NCI-H69 (cell line): Measurements from ENCODE around the gene IMPA2.
"Not testable (repeated sequence)": the region's sequence is repeated elsewhere in the genome, so short reads cannot be mapped to it uniquely, and the experiment has no call there.

Experiments used
- DNase-seq: peaks from one replicate; lab custom pipeline; 2025; lab: John Stamatoyannopoulos, UW

The IMPA2 gene

DNA sequence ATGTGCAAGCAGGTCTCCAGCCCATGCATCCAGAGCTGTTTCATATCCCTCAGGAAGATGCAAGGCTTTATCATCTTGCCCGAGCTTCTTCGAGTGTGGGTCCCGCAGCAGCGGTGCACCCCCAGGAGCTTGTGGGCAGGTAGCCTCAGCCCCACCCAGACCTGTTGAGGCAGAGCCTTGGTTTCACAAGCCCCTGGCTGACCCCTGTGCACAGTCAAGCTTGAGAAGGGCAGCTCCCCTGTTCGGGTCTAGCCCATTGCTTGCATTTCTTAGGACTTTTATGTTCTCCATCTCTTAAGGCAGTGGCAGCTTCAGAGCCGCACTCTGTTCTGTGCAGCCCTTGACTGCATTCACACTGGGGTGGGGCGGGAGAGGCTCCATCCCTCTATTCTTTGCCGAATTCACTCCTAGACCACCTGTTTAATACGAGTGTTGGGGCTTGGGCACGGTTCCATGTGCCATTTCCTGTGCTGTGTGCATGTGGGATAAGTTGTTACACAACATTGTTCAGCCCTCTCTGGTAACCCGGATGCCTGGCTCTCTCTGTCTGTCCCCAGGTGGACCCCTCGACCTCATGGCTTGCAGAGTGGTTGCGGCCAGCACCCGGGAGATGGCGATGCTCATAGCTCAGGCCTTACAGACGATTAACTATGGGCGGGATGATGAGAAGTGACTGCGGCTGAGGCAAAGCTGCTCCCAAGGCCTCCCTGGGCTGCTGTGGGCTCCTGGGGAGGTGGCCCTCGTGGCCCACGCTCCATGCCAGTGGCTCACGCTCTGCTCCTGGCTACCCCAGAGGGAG, 48.7 kb downstream of the IMPA2 start:
- no peak for DNase-seq

DNA sequence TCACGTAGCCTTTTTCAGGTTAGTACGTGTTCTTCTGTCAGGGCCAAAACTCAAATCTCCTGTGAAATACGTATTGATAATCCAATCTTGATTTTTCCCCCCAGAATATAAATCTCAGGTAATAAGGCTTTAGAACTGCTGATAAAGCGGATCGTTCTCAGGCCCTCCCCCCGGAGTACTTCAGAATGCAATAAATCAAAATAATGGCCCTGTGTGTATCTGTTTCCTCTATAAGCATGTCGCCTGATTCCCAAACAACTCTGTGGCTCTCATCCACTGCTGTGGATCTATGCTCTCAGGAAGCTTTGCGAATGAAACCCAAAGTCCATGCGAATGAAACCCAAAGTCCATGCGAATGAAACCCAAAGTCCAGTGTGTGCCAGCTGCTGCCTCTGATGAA, 49.4 kb downstream of the IMPA2 start:
- DNase-seq, result no peak

DNA sequence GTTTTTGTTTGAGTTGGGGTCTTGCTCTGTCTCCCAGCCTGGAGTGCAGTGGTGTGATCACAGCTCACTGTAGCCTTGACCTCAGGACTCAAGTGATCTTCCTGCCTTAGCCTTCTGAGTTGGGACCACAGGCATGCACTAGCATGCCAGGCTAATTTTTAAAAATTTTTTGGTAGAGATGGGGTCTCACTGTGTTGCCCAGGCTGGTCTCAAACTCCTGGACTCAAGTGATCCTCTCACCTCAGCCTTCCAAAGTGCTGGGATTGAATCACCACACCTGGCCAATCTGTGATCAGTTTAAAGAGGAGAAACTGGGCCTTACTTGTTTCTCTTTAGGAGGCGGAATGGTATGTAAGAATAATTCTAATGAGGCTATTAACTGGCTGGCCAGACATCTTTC, 49.9 kb downstream of the IMPA2 start:
- DNase-seq, result no peak

DNA sequence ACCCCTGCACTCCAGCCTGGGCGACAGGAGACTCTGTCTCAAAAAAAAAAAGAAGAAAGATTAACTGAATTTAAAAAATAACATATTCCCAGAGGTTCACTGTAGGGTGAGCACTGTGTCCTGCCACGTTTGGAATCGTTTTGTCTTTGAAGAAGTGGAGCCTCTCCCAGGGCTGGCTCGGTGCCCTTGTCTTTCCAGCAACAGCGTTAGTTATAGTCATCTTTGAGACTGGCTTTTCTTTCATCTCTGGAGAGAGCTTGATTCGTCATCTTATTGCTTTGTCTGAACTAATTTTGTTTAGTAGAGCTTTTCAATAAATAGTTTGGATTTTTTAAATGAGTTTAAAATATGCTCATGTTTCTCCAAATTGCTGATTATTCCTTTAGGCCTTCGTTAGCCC, 50.5 kb downstream of the IMPA2 start:
- DNase-seq, result no peak

DNA sequence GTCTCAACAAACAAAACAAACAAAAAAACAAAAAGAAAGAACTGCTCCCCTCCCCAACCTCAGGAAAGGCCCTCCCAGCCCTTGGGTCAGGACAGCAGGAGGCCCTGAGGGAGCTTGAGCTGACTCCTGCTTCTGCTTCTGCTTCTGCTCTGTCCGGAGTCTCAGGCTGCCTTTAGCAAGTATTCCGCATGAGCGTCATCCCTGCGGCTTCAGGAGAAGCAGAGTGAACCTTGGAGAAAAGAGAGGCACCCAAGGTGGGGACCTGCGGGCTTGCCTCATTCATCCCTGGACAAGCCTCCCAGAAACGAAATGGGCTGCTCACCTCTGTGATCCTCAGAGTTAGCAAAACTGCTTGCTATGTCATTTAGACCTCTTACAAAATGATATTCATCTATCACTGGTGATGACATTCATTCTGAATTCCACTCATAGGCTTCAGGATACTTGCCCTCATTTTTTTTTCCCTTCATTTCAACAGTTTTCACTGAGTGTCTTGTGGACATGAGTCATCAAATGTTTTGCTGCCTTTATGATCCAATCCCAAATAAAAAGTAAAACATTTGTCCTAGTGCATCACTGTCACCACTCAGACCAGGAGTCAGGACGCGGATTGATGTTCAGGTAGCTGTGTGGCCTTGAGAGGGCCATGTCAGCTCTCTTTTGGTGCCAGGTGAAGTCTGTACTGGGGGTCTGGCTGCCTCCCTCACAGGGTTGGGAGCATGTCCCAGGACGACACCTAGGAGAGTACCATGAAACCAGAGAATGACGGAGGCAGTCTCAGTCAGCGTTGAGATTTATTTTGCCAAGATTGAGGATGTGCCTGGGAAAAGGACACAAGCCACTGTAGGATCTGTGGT, 51.7 kb downstream of the IMPA2 start:
- DNase-seq, result no peak

DNA sequence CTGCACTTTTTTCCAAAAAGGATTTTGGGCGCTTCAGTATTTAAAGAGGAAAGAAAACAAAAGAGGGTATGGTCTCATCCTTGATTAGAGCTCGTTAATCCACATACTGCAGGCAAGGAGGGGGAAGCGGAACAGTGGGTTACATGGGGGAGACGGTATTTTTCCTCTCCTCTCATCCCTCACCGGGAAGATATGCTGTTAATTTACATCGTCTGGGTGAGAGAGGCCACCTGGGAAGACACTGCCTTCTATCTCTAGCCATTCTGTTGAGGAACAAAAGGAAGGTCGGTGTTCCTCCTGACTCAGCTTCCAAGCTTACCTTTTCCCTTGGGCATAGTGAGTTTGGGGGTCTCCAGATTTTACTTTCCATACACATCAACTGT, 52.3 kb downstream of the IMPA2 start:
- no peak for DNase-seq

DNA sequence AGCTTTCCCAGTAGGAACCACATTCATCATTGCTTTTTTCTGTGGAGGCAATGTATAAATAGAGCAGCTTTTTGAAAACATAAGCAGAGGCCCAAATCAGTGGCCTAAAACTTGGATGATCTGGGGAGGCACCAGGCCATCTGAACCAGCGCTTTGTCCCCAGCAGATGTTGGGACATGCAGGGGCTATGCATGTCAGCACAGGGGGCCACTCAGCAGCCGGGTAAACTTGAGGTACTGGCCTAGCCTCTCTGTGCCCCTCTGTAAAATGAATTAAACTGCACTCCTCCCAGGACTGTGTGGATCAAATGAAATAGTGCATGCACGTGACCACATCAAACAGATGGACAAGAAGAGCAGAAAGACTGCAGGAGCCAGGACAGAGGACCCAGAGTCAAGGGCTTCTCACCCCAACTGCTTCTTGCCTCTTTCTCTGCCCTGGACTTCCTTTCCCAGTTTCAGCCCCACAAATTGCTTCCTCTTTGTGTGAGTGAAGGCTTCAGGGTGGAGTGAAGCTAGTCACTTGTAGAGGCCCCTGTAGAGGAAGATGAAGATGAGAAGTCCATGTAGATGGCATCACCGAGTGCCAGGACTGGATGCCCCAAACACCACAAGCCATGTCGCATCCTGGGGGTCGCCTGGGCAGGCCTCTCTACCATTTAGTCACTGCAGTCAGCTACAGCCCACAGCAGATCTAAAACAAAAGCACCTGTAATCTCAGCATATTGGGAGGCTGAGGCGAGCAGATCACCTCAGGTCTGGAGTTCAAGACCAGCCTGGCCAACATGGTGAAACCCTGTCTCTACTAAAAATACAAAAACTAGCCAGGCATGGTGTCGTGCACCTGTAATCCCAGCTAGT, 53.2 kb downstream of the IMPA2 start:
- DNase-seq, result no peak

DNA sequence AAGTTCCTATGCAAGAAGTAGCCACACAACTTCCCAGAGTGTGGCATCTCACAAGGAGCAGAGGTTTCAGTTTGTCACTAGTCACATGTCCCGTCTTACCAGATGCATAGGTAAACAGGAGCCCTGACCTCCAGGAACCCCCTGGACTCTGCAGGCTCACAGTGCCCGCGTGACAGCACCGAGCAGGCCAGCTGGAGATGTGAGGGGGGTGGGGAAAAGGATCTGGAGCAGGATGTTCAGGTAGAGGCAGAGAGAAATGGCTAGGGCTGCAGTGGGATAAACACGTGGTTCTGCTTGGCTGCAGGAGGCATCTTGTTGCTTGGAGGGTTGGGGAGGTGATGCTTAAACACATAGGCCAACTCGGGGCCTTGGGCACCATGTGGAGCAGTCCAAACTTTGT, 54.2 kb downstream of the IMPA2 start:
- DNase-seq, result no peak

DNA sequence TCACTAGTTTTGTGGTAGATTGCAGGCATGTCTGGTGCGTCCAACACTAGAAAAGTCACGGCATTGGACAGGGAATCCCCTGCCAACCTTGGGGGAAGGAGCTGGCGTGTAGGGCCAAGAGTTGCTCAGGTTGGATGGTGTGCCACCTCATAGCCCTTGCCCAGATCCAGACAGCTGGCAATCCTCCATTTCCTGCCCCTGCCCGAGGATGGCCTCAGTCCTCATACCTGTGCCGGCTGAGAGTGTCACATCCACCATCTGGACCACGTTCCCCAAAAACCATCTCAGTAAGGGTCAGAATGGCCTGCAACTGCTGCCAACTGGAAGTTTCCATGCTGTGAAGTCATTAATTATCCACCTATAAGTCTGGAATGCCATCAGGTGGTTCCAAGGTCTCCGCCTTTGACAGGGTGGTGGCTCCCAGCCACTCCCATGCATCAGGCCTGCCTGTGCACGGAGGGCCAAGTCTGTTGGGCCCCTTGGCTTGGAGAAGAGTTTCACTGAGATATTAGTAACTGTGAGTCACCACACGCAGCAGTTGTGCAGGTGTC, 55.0 kb downstream of the IMPA2 start:
- no peak for DNase-seq

DNA sequence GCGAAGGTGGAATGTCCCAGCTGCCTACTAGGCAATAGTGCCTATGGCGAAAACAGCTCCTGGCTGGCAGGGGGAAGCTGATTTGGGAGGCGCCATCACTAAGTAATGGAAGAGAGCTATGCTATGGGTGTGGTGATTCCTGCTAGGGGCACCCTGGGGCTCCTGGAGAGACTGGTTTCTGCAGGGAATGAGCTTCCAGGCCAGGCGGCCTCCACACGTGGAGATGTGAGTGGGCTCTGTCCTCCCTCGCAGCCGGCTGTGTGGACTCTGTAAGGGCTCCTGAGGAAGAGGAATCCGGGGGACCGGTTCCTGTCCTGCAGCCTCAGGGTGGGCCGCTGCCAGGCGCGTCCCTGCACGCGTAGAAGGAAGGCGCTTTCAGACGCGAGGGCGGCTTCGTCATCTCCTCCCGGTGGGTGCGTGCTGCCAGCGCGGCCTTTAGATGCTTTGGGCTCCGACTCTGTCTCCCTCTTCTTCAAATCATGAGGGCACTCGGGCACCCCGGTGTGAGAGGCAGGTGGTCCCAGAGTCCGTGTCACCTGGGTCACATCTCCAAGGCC, 56.9 kb downstream of the IMPA2 start:
- peak; percentile 22 for DNase-seq

DNA sequence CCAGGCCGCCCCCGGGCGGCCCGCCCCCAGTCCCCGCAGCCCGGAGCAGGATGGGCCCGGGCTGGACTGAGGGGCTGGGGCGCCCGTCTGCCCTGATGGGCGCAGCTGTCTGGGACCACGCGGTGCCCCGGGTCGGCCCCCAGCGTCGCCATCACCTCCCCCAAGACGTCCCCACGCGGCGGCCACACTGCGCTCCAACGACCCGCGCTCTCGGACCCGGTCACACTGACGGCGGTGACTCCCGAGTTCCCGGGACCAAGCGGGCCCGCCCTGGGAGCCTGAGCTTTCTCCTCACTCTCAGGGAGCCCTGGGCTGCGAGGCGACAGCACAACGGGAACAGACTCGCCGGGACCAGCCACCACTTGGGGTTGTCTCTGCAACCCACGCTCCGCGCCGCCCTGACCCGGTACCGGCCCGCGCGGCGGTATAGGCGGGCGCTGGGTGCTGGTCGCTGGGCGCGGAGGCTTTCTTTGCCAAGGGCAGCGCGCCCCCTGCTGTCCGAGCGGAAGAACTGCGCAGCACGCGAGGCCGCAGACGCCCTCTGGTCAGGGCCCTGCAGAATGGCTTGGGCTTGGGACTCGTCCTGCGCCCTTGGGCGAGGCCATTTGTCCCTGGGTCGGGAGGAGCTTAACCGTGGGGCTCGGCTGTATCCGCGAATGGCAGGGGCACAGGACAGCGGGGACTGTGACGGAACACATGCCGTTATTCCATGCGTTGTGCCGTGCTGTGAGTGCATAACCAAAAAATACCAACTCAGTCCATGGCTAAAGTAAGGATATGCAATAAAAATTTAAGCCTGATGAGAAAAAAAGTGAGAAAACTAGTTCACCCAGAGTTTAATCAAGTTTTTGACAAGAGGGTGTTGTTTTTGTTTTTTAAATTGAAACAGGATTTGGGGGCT, 57.6 kb downstream of the IMPA2 start:
- DNase-seq, result peak; percentile 77

DNA sequence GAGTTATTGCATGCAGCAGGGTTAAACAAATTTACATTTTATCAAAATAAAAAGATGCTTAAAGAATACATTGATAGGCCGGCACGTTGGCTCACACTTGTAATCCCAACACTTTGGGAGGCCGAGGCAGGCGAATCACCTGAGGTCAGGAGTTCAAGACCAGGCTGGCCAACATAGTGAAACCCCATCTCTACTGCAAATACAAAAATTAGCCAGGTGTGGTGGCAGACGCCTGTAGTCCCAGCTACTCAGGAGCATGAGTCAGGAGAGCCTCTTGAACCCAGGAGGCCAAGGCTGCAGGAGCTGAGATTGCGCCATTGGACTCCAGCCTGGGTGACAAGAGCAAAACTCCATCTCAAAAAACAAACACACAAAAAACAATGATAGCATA, 58.2 kb downstream of the IMPA2 start:
- DNase-seq, result not testable (repeated sequence)

DNA sequence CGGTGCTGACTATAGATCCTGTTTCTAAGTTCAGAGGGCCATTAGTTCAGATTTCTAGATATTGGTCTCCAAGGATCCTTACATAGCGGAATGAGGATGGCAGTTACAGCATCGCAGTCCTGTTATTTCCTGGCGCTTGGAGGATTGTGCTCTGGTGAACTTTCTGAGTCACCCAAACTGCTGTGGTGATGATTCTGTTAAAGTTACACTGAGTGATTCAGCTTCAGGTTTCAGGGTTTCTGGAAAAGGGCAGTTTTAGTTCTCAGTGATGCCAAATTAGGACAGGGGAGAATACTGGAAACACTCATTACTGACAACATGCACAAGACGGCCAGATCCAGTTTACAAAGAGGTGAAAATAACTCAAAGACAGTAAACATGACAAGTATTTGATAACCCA, 60.3 kb downstream of the IMPA2 start:
- no peak for DNase-seq

DNA sequence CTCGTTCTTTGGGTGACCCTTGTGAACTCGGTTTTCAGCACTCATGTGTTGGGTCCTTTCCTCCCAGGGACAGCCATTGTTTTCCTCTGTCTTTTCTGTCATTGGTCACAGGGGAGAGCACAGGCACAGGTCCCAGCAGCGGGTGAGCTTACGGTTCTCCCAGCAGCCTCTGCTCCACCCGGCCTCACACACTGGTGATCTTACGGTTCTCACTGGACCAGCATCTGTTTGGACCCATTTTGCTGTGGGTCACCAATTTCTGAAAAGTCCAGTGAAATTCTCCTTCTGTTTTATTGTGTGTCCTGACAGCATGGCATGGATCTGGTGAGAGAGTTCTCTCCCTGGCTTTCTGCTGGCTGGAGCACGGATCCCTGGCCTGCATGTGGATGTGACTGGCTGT, 62.5 kb downstream of the IMPA2 start:
- DNase-seq, result no peak

DNA sequence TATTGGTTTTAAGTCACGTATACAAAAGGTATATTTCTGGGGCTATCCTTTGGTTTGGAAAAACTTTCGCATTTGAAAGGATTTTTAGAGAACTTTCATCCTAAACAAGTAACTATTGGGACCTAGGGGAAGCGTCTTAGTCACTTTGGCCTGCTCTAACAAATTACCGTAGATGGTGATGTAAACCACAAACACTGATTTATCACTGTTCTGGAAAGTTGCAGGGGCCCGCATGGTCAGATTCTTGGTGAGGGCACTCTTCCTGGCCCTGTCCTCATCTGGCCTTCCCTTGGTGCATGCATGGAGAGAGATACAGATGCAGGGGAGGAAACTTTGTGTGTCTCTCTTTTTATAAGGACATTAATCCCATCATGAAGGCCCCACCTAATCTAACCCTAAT, 63.3 kb downstream of the IMPA2 start:
- no peak for DNase-seq

DNA sequence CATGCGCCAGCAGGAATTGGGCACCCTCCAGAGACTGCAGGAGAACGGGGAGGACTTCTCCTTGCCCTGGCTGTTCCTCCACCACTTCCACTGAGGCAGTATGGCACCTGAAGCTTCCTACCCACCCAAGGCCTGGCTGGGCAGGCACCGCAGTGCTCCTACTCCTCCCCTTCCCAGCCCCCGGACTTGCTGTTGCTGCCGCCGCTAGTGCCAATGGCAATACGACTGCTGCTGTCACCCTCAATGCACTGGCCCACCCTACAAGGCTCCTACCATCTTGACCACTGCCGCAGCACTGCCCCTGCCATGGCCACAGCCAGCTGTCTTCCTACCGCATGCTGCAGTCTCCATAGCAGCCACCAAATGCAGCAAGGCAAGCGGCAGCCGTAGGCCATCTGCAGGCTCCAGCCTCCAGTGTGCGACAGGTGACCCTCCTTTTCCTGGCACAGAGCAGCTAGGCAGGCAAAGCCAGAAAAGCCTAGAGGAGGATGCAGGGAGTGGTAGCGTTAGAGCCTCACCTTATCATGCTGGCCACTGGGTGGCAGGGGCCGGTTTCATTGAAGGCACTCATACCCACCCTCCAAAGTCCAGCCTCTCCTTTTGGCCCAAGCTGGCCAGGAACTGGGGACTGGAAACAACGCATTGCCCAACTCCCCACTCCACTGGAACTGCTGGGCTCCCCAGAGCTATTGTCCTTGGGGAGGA, 64.9 kb downstream of the IMPA2 start:
- no peak for DNase-seq

DNA sequence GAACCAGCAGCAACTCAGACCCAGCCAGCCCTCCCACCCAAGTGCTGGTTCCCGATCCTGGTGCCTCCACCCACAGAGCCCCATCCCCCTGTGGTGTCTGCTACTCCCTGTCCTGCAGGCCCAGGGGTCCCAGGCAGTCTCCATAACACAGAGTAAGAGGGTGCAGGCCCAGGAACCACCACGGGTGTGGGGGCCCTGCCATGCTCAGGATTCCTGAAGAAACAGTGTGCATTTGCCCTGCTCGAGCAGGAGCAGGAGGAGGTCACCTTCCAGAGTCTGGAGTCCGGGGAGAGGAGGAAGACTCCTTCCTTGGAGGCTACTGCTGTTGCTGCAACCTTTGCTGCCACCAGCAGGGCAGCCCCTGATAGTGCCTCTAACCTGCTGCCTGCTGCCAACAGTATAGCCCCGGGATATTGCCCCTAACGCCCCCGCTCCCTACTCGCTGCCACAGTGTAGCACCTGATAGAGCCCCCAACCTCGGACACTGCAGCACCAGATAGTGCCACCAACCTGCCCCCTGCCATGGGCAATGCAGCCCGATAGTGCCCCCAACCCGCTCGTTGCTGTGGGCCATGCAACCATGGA, 65.5 kb downstream of the IMPA2 start:
- no peak for DNase-seq

DNA sequence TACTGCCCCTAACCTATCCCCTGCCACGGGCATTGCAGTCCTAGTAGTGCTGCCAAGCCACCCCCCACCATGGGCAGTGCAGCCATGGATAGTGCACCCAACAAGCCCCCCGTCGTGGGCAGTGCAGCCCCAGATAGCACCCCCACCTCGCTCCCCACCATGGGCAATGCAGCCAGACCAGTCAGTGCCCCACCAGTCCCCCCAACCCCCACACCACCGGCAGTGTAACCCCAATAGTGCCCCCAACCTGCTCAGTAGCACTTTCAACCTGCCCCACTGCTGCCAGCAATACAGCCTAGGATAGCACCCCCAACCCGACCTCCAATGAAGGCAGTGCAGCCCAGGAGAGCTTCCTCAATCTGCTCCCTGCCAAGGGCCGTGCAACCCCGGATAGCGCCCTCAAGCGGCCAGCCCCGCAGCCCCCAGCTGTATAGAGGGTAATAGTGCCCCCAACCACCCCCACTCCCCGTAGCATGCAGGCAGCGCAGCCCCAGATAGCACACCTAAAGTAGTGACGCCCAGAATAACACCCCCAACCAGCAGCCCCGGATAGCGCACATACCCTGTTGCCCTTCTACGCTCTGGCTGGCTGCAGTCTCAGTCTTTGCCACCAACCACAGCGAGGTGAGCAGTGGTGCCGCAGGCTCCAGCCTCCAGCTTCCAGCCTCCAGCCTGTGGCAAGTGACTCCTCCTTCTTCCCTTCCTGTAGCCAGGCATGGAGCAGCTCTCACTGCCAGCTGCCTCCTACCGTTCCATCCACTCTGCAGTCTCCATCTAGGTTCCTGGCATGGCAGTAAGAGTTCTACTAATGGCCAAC, 66.9 kb downstream of the IMPA2 start:
- no peak for DNase-seq

DNA sequence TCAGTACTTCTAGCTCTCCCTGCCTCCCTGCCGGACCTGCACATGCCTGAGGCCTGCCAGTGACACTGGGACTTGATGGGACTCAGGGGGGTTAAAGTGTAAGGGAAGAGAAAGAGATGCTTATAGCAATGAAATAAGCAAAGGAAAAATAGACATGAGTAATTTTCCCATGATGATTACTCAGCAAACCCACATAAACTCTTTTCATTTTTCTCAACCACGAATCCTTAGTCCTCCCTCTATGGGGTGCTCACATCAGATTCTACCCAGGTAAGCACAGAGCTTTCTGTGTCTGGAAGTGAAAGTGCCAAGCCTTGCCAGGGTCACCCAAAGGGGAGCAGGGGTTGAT, 67.5 kb downstream of the IMPA2 start:
- no peak for DNase-seq
